HG03432 (cell line): ENCODE data around the gene PKP3.

ENCODE experiments used
- ATAC-seq: cut with Tn5 transposase; IDR thresholded peaks from one replicate; pipeline ENCODE4 v1.9.1; 2021; ENCODE audit warnings: mild to moderate bottlenecking, moderate library complexity; ENCODE audit not compliant: unreplicated experiment

PKP3 gene

GRCh38 chr11:441043-441417, 47.0 kb downstream of the PKP3 start:
- no peak for ATAC-seq

- peak; percentile 73 for ATAC-seq
These were observed 47.6 kb downstream of the PKP3 start, which contains the start of gene ANO9 for GRCh38 chr11:441418-442274. Gene ANO9, minus strand, starts transcription at chr11:442011. Its CDS starts 85 bp downstream, at chr11:441926.

- ATAC-seq = no peak
These were observed 48.6 kb downstream of the PKP3 start for GRCh38 chr11:442611-443081.

GRCh38 chr11:443542-444199, 49.7 kb downstream of the PKP3 start:
- ATAC-seq = no peak

GRCh38 chr11:444396-445144, 50.6 kb downstream of the PKP3 start:
- ATAC-seq = no peak

GRCh38 chr11:445765-446588, 52.0 kb downstream of the PKP3 start:
- ATAC-seq = no peak

- no peak for ATAC-seq
These were observed 52.9 kb downstream of the PKP3 start for GRCh38 chr11:446891-447290.

GRCh38 chr11:447923-448731, 54.1 kb downstream of the PKP3 start:
- ATAC-seq = peak; percentile 54

GRCh38 chr11:449889-450808, 56.1 kb downstream of the PKP3 start, which contains the start of gene PTDSS2:
Gene PTDSS2, plus strand, starts transcription at chr11:450279. Its CDS starts 177 bp downstream, at chr11:450456.
- ATAC-seq = peak; percentile 72

GRCh38 chr11:450809-451451, 56.9 kb downstream of the PKP3 start:
- ATAC-seq = peak; percentile 18

- ATAC-seq = no peak
These were observed 57.7 kb downstream of the PKP3 start for GRCh38 chr11:451738-452137.

- no peak for ATAC-seq
These were observed 58.3 kb downstream of the PKP3 start for GRCh38 chr11:452203-452744.

GRCh38 chr11:452916-453527, 59.0 kb downstream of the PKP3 start:
- ATAC-seq = no peak

- no peak for ATAC-seq
These were observed 59.6 kb downstream of the PKP3 start for GRCh38 chr11:453564-453963.

- ATAC-seq = no peak
These were observed 60.0 kb downstream of the PKP3 start for GRCh38 chr11:454043-454442.
